Measurements from ENCODE around the gene PUM2. TPM values are rescaled to one million over a fixed set of nuclear protein-coding genes. Genes with fewer than 3 reads are reported as not detected.

Gene PUM2
- total and polyA plus RNA-seq, 2 of the 13 experiments (the other 11 are each of a cell fraction or from before 2014, with no cell fraction given) = 69.6 to 69.8 TPM

DNA sequence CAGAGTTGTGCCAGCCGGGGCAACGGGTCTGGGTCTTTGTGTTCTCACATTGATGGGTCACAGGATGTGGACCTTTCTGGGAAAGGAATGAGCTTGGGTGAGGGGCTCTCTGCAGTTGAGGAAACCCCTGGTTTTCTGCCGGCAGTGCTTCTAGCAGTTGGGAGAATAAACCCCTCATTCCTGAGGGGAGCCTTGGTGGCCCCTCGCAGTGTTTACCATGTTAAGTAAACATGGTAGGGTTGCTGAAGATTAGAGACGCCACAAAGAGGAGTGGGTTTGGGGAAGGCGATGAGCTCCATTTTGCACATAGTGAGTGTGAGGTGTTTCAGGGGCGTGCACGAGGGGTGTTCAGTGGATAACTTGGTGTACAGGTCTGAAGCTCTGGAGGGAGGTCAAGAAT, 27.7 kb upstream of the PUM2 start:
- CTCF ChIA-PET (ENCODE audit: low intra/inter-chr PET ratio, low total read pairs) = interaction anchor here (1.5 kb wide), 1 partner anchor 264 kb away, joined by 10 read pairs; no protein-coding TSS in a partner anchor
- DNase-seq (ENCODE audit: low spot score) = no peak
- Histone ChIP-seq H3K4me3 (replicated peaks in 1 of 3; ENCODE audit: insufficient read depth in 1 of 3, low read depth in 2 of 3, low read length in 3 of 3) (peak overlapping the region in 1 of 3 experiments; percentile 59; a peak in 2 of 6 replicates), H3K27ac (ENCODE audit: extremely low read length, insufficient read depth, low read length) (no peak overlapping the region), H3K4me2 (ENCODE audit: low read depth, low read length) (peak overlapping the region; percentile 81), H3K79me2 (ENCODE audit: insufficient read depth, low read length) (no peaks in the 10 kb centered on the region), H3K4me1 (ENCODE audit: insufficient read depth, low read length) (peaks cover 50% of the 10 kb centered on the region), H3K9me3 (ENCODE audit: low read length) (no peaks in the 10 kb centered on the region), H3K9ac (ENCODE audit: insufficient read depth, low read depth, low read length) (no peak overlapping the region), H4K20me1 (ENCODE audit: insufficient read depth, low read length) (no peaks in the 10 kb centered on the region), H3K27me3 (ENCODE audit: control insufficient read depth in 1 of 2, insufficient read depth in 2 of 2, low read length in 2 of 2) (peaks cover 2 to 11% of the 10 kb centered on the region in 2 experiments; a peak in 2 of 5 replicates), H2AFZ (ENCODE audit: low read length) (no peak overlapping the region), H3K36me3 (replicated peaks in 1 of 2; ENCODE audit: control insufficient read depth in 1 of 2, insufficient read depth in 2 of 2, low read length in 2 of 2) (no peaks in the 10 kb centered on the region)
- in situ Hi-C loops (cut with HindIII; ENCODE audit: extremely low pct_ligation_motif_present, low pct_unique_long_range_greater_than_20kb) (loop anchor here (25.0 kb wide), 1 partner anchor 609 kb away; no protein-coding TSS in a partner anchor), intact Hi-C loops (cut with micrococcal nuclease; ENCODE audit: unreplicated experiment) (no loop called here)
- WGBS (ENCODE audit: low lambda C conversion rate) = 9% methylated on average over 8 of the region's 8 CpGs
- ATAC-seq = peak; percentile 11
- BruUV-seq (replicated peaks) = no TSS peak
- peak; percentile 77 for TF ChIP-seq FOXA3 (CRISPR knock-in tag; IDR thresholded peaks at IDR 0.05)
- TF ChIP-seq ISX (CRISPR knock-in tag; conservative IDR thresholded peaks at IDR 0.05) = no peak
- TF ChIP-seq TAF15 (IDR thresholded peaks at IDR 0.05; ENCODE audit: low read depth, low read length, poor library complexity, severe bottlenecking) = no peak
- peak; percentile 32; the same call in 1 of the 2 replicates for TF ChIP-seq FOXA1 (IDR thresholded peaks at IDR 0.05)
- TF ChIP-seq FOXA1 (CRISPR knock-in tag; IDR thresholded peaks at IDR 0.05) = peak; percentile 79
- TF ChIP-seq SRY (CRISPR knock-in tag; IDR thresholded peaks at IDR 0.05) = no peak
- TF ChIP-seq TCF7 (IDR thresholded peaks at IDR 0.05; ENCODE audit: low read depth) = no peak
- no peak for TF ChIP-seq HOXA9 (CRISPR knock-in tag; IDR thresholded peaks at IDR 0.05; ENCODE audit: borderline replicate concordance)
- no peak for TF ChIP-seq ZNF556 (CRISPR knock-in tag; IDR thresholded peaks at IDR 0.05; ENCODE audit: borderline replicate concordance)
- no peak for TF ChIP-seq YY1 (IDR thresholded peaks at IDR 0.05; ENCODE audit: insufficient read depth, insufficient replicate concordance, low read depth, low read length)
- no peak for TF ChIP-seq ZNF546 (CRISPR knock-in tag; conservative IDR thresholded peaks at IDR 0.05)
- no peak for TF ChIP-seq CBX5 (CRISPR knock-in tag; IDR thresholded peaks at IDR 0.05; ENCODE audit: borderline replicate concordance)
- no peak for TF ChIP-seq MTA1 (CRISPR knock-in tag; IDR thresholded peaks at IDR 0.05; ENCODE audit: borderline replicate concordance)
- no peak for TF ChIP-seq TEAD2 (CRISPR knock-in tag; IDR thresholded peaks at IDR 0.05)
- POLR2A ChIA-PET = interaction anchor here (0.6 to 2.0 kb wide), 11 partner anchors 18 to 266 kb away, joined by 3 to 16 read pairs (median 4); partner anchors contain the start of gene RHOB
- FAIRE-seq = no peak
